LHCN-M2 (cell line): ENCODE measurements around the gene CCDC7. TPM values are rescaled to one million over a fixed set of nuclear protein-coding genes. Genes with fewer than 3 reads are reported as not detected.

Experiments used
- total RNA-seq: library from RNA; depleted of rRNA; stranded (reverse); fragments of >200 nt; gene quantifications from 2 replicates; pipeline ENCODE4 v1.2.3, GENCODE V29; 2014; rRNA removed

CCDC7 gene
- total RNA-seq, 1 experiment from 2014 or later = 9.7 TPM

Other genes starting within 250 kb of the CCDC7 start
- gene EPC1, start 99.0 kb upstream of the CCDC7 start, total RNA-seq = 14.9 and 23.0 TPM in 2 replicates